ENCODE data around the gene POLR3GL.

The POLR3GL gene

GRCh38 chr1:145994391-145995120, 30.1 kb downstream of the POLR3GL start:
- no peak overlapping the region for H3K27ac ChIP-seq
- no peaks in the 10 kb centered on the region for H3K9me3 ChIP-seq (ENCODE audit: low read depth, low read length)
- peak overlapping the region; percentile 86; the same call in 1 of the 2 replicates for H3K4me3 ChIP-seq
- no peak for DNase-seq (ENCODE audit: low read depth, low spot score)
- TF ChIP-seq EZH2 (IDR thresholded peaks at IDR 0.05) (no peak), POLR2AphosphoS5 (IDR thresholded peaks at IDR 0.05; ENCODE audit: borderline replicate concordance, low read depth, low read length) (no peak), FOXP2 (optimal IDR thresholded peaks at IDR 0.05; ENCODE audit: control extremely low read depth, extremely low read length, insufficient read depth) (no peak)
- H3K36me3 ChIP-seq (ENCODE audit: insufficient read depth, low read length): peaks cover 3% of the 10 kb centered on the region; the same call in 1 of the 2 replicates
- no peak overlapping the region for H3K9ac ChIP-seq (ENCODE audit: insufficient read length)

GRCh38 chr1:145995148-145995881, 30.8 kb downstream of the POLR3GL start:
- peaks cover 3% of the 10 kb centered on the region; the same call in 1 of the 2 replicates for H3K36me3 ChIP-seq (ENCODE audit: insufficient read depth, low read length)
- no peaks in the 10 kb centered on the region for H3K9me3 ChIP-seq (ENCODE audit: low read depth, low read length)
- H3K9ac ChIP-seq (ENCODE audit: insufficient read length): peak overlapping the region; percentile 58
- TF ChIP-seq EZH2 (IDR thresholded peaks at IDR 0.05): no peak
- peak overlapping the region; percentile 86 for H3K4me3 ChIP-seq
- no peak for DNase-seq (ENCODE audit: low read depth, low spot score)
- no peak overlapping the region for H3K27ac ChIP-seq

- peak overlapping the region; percentile 86 for H3K4me3 ChIP-seq
- DNase-seq (ENCODE audit: low read depth, low spot score): no peak
- H3K36me3 ChIP-seq (ENCODE audit: insufficient read depth, low read length): peaks cover 3% of the 10 kb centered on the region; the same call in 1 of the 2 replicates
- H3K9me3 ChIP-seq (ENCODE audit: low read depth, low read length): no peaks in the 10 kb centered on the region
- no peak overlapping the region for H3K27ac ChIP-seq
- peak overlapping the region; percentile 58 for H3K9ac ChIP-seq (ENCODE audit: insufficient read length)
- TF ChIP-seq EZH2 (IDR thresholded peaks at IDR 0.05) (no peak), FOXP2 (optimal IDR thresholded peaks at IDR 0.05; ENCODE audit: control extremely low read depth, extremely low read length, insufficient read depth) (no peak), POLR2AphosphoS5 (IDR thresholded peaks at IDR 0.05; ENCODE audit: borderline replicate concordance, low read depth, low read length) (no peak)
Measured at GRCh38 chr1:145995964-145996432, 31.5 kb downstream of the POLR3GL start.

- Histone ChIP-seq H3K9me3 (ENCODE audit: low read depth, low read length) (no peaks in the 10 kb centered on the region), H3K9ac (ENCODE audit: insufficient read length) (peak within 1 kb of the TSS; percentile 58), H3K4me3 (peak within 1 kb of the TSS; percentile 86), H3K36me3 (ENCODE audit: insufficient read depth, low read length) (peaks cover 3% of the 10 kb centered on the region; the same call in 1 of the 2 replicates), H3K27ac (no peak within 1 kb of the TSS)
- TF ChIP-seq POLR2AphosphoS5 (IDR thresholded peaks at IDR 0.05; ENCODE audit: borderline replicate concordance, low read depth, low read length) (peak; percentile 97), EZH2 (IDR thresholded peaks at IDR 0.05) (no peak), FOXP2 (optimal IDR thresholded peaks at IDR 0.05; ENCODE audit: control extremely low read depth, extremely low read length, insufficient read depth) (peak; percentile 72)
- DNase-seq (ENCODE audit: low read depth, low spot score): peak; percentile 44
Measured at GRCh38 chr1:145996433-145997015, 32.0 kb downstream of the POLR3GL start, which contains the start of gene TXNIP. TXNIP (minus strand) TSS chr1:145996579; CDS start chr1:145996266, 313 bp downstream.

GRCh38 chr1:145997016-145997717, 32.7 kb downstream of the POLR3GL start:
- Histone ChIP-seq H3K36me3 (ENCODE audit: insufficient read depth, low read length) (peaks cover 3% of the 10 kb centered on the region; the same call in 1 of the 2 replicates), H3K9me3 (ENCODE audit: low read depth, low read length) (no peaks in the 10 kb centered on the region), H3K9ac (ENCODE audit: insufficient read length) (peak overlapping the region; percentile 58), H3K27ac (no peak overlapping the region), H3K4me3 (peak overlapping the region; percentile 86)
- DNase-seq (ENCODE audit: low read depth, low spot score): no peak
- TF ChIP-seq EZH2 (IDR thresholded peaks at IDR 0.05): no peak
- TF ChIP-seq POLR2AphosphoS5 (IDR thresholded peaks at IDR 0.05; ENCODE audit: borderline replicate concordance, low read depth, low read length): no peak
- TF ChIP-seq FOXP2 (optimal IDR thresholded peaks at IDR 0.05; ENCODE audit: control extremely low read depth, extremely low read length, insufficient read depth): no peak

- no peak overlapping the region for H3K9ac ChIP-seq (ENCODE audit: insufficient read length)
- no peak for DNase-seq (ENCODE audit: low read depth, low spot score)
- no peaks in the 10 kb centered on the region for H3K9me3 ChIP-seq (ENCODE audit: low read depth, low read length)
- TF ChIP-seq FOXP2 (optimal IDR thresholded peaks at IDR 0.05; ENCODE audit: control extremely low read depth, extremely low read length, insufficient read depth) (no peak), POLR2AphosphoS5 (IDR thresholded peaks at IDR 0.05; ENCODE audit: borderline replicate concordance, low read depth, low read length) (no peak), EZH2 (IDR thresholded peaks at IDR 0.05) (no peak)
- no peak overlapping the region for H3K4me3 ChIP-seq
- H3K27ac ChIP-seq: no peak overlapping the region
- H3K36me3 ChIP-seq (ENCODE audit: insufficient read depth, low read length): peaks cover 3% of the 10 kb centered on the region; the same call in 1 of the 2 replicates
Measured at GRCh38 chr1:145997718-145998023, 33.2 kb downstream of the POLR3GL start.

GRCh38 chr1:145999321-146000024, 35.0 kb downstream of the POLR3GL start:
- Histone ChIP-seq H3K36me3 (ENCODE audit: insufficient read depth, low read length) (no peaks in the 10 kb centered on the region), H3K9ac (ENCODE audit: insufficient read length) (no peak overlapping the region), H3K27ac (no peak overlapping the region), H3K9me3 (ENCODE audit: low read depth, low read length) (no peaks in the 10 kb centered on the region), H3K4me3 (no peak overlapping the region)
- DNase-seq (ENCODE audit: low read depth, low spot score): no peak
- TF ChIP-seq POLR2AphosphoS5 (IDR thresholded peaks at IDR 0.05; ENCODE audit: borderline replicate concordance, low read depth, low read length) (no peak), EZH2 (IDR thresholded peaks at IDR 0.05) (no peak), FOXP2 (optimal IDR thresholded peaks at IDR 0.05; ENCODE audit: control extremely low read depth, extremely low read length, insufficient read depth) (no peak)

Data from SK-N-MC (cell line).